SKM-1 treated with dmso at 0.1 percent for 144 hours (cell line): ENCODE results near the gene RWDD3.

Source experiments
- DNase-seq: peaks from one replicate; lab custom pipeline; 2025; ENCODE audit not compliant: unreplicated experiment; lab: John Stamatoyannopoulos, UW

The RWDD3 gene

DNA sequence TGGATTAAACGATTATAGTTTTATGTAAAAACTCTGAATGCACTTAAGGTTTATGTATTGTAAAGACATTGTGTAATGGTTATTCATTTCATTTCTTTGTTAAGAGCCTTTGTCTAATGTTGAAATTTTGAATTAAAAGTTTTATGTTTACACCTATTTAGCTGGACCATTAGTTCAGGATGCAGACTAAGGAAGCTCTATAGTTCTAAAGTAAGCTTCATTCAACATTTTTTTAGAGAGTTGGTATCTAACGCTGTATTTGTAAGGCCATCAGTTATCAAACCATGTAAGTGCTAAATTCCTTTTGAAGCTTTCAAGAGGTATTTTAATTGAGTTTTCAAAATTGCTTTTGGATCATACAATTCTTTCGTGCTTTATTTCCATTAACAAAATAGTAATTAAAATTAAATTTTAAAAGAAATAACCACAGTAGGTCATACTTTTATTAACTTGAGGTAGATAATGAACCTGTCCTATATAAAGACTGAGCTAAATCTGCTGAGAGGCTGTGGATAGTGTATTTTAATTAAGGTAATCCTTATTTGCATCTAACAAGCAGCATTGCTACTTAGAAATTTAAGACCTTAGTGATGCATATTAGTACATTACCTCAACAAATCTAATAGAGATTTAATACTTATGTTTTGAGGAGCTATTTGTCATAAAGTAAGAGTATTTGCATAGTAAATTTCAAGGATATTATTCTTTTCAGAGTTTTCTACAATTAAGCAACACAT lies 47.9 kb downstream of the RWDD3 start:
- DNase-seq, result no peak

GRCh38 chr1:95282518-95282895 lies 48.5 kb downstream of the RWDD3 start:
- DNase-seq, result no peak

DNA sequence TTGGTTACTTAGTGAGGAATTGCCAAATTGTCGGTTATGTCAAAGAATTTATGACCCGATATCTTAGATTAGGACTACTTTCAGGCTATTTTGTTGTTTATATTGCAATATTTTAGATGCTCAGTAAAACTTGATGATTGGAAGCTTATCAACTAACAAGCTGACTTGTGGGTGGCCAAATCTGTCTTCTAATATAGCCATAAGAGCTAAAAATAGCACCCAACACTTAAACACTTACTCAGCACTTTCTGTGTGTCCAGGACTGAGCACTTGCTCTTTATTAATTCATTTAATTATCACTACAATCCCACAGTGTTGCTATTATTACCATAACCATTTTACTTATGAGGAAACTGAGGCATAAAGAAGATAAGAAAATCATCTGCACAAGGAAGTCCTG lies 50.4 kb downstream of the RWDD3 start:
- DNase-seq, result no peak

- no peak for DNase-seq
Observed at GRCh38 chr1:95286479-95286878, 52.5 kb downstream of the RWDD3 start.

- DNase-seq, result no peak
Observed at GRCh38 chr1:95287081-95287480, 53.1 kb downstream of the RWDD3 start.

DNA sequence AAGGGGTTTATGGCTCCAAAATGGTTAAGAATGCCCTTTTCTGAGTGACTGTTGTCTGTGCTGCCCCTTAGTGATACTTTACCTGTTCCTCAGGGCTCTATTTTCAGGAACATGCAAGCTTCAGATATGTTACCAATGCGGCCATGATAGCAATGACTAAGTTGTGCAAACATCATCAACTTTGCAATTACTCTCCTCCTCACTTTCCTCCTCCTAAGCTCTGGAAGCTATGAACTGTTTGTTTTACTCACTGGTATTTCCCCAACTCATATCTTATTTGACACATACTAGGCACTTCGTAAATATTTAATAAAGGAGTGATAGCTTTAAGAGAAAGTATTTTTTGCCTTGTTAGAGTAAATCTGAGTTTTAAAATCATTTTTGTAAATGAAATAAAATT lies 53.8 kb downstream of the RWDD3 start:
- no peak for DNase-seq
